Right lobe of liver (tissue), 4 donors: ENCODE results near the gene CTPS2.

Source experiments
- CTCF ChIP-seq, 4 donors: fragments of 200-600 bp in 3 of 4; fragments of 450-650 bp in 1 of 4; IDR thresholded peaks; one replicate each; pipeline versions ENCODE4 v1.5.1 to v1.8.0; 2016 to 2022; ENCODE audit warnings: antibody characterized with exemption in 4 of 4, mild to moderate bottlenecking in 2 of 4
- POLR2A ChIP-seq: fragments of 450-650 bp; IDR thresholded peaks from one replicate; pipeline ENCODE4 v1.6.1; 2017; ENCODE audit warnings: antibody characterized with exemption, mild to moderate bottlenecking
- donor health status: DM: no; HTN: no; CAD: no.
- donor health status: DM: no; HTN: no; CAD: no.
- donor health status: DM: no; HTN: yes; CAD: no.

- no peak for TF ChIP-seq CTCF (IDR thresholded peaks at IDR 0.05)
- TF ChIP-seq POLR2A = no peak
These were observed 133.0 kb downstream of the CTPS2 start for GRCh38 chrX:16579517-16579916.
